ENCODE measurements around the gene CNN2.

CNN2 gene

GRCh38 chr19:1084024-1084868 is 57.8 kb downstream of the CNN2 start:
- no peak for TF ChIP-seq CTCF (conservative IDR thresholded peaks at IDR 0.05; ENCODE audit: low read depth, low read length)
- no peak for DNase-seq (ENCODE audit: low read depth)
- no peak overlapping the region for H3K4me3 ChIP-seq (ENCODE audit: low read length)

GRCh38 chr19:1085053-1085658 is 58.7 kb downstream of the CNN2 start:
- DNase-seq (ENCODE audit: low read depth), result no peak
- no peak overlapping the region for H3K4me3 ChIP-seq (ENCODE audit: low read length)
- no peak for TF ChIP-seq CTCF (conservative IDR thresholded peaks at IDR 0.05; ENCODE audit: low read depth, low read length)

- TF ChIP-seq CTCF (conservative IDR thresholded peaks at IDR 0.05; ENCODE audit: low read depth, low read length), result no peak
- no peak overlapping the region for H3K4me3 ChIP-seq (ENCODE audit: low read length)
- no peak for DNase-seq (ENCODE audit: low read depth)
Measured at GRCh38 chr19:1085676-1086442, 59.5 kb downstream of the CNN2 start.

GRCh38 chr19:1086613-1087012 is 60.2 kb downstream of the CNN2 start:
- H3K4me3 ChIP-seq (ENCODE audit: low read length), result no peak overlapping the region
- DNase-seq (ENCODE audit: low read depth), result no peak
- no peak for TF ChIP-seq CTCF (conservative IDR thresholded peaks at IDR 0.05; ENCODE audit: low read depth, low read length)

GRCh38 chr19:1087813-1088415 is 61.5 kb downstream of the CNN2 start:
- TF ChIP-seq CTCF (conservative IDR thresholded peaks at IDR 0.05; ENCODE audit: low read depth, low read length), result no peak
- H3K4me3 ChIP-seq (ENCODE audit: low read length), result no peak overlapping the region
- DNase-seq (ENCODE audit: low read depth), result no peak

GRCh38 chr19:1088416-1089010 is 62.1 kb downstream of the CNN2 start:
- no peak overlapping the region for H3K4me3 ChIP-seq (ENCODE audit: low read length)
- DNase-seq (ENCODE audit: low read depth), result no peak
- no peak for TF ChIP-seq CTCF (conservative IDR thresholded peaks at IDR 0.05; ENCODE audit: low read depth, low read length)

Data from retinal pigment epithelial cell (primary cell).